ENCODE results near the gene RAB10.
"Not testable (repeated sequence)": the region's sequence is repeated elsewhere in the genome, so short reads cannot be mapped to it uniquely, and the experiment has no call there.

RAB10 gene

DNA sequence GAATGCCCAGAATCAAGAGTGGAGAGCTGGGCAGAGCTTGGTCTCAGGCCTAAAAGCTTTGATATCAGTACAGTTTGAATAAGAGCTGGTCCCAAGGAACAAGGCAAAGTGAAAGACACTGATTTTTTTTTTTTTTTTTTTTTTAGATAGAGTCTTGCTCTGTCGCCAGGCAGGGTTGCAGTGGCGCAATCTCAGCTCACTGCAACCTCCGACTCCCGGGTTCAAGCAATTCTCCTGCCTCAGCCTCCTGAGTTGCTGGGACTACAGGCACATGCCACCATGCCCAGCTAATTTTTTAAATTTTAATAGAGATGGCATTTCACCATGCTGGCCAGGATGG lies 17.2 kb upstream of the RAB10 start:
- DNase-seq, result not testable (repeated sequence)

DNA sequence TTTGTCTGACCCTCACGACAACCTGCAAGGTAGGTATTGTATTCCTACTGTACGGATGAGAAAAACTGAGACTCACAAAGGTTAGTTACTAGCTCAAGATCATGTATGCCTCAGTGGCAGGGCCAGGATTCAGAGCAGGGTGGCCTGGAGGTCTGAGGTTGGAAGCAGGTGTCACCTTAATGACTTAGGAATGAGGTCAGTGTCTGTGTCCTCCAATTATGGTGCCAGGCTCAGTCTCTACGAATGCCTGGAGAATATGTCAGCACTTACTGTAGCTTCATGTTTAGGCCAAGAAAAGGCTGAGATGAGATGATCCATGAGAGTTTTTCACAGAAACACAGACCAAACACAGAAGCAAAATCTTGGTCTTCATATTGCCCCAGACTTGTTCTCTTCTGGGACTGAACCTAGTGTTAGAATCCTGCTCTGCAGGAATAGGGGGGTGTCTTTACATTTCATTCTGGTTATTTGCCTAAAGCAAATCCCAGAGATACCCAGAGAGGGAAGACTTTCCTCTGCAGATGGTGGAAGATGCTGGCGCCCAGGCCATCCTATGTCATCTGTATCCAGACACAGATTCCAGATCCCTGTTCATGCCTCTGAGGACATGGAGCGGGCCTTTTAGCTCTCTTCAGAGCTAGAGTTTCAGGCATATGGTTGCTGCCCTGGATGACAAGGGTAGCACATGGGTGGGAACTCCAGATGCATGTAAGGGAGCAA lies 16.3 kb upstream of the RAB10 start:
- DNase-seq, result no peak

DNA sequence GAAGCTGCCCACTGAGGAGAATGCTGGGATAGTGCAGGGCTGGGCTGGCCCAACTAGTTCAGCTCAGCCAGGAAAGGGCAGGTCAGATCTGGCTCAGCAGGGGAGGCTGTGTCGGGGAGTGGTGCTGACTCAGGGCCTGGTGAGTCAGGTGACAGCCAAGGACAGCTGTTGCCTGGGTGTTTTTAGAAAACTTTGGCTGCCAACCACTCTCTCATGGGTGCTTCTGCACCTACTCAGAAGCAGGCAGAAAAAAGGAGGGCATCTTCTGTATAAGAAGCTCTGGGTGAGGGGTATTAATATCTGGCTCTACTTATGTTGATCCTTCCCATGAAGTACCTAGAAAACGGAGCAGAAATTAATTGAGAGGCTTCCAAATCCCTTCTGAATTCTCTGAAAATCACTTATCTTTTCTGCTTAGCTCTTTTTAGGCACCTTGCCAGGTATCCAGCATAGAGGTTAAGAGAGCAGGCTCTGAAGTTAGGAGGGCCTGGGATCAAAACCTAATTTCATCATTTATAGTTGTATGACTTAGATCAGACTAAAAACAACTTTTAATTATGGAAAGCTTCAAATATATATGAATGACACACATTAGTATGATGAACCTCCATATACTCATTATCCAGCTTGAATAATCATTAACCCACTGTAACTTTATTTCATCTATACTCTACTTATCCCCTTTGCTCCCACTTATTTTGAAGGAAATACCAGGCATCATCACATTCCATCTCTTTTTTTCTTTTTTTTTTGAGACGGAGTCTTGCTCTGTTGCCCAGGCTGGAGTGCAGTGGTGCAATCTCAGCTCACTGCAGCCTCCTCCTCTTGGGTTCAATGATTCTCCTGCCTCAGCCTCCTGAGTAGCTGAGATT lies 15.5 kb upstream of the RAB10 start:
- peak; percentile 30 for DNase-seq

DNA sequence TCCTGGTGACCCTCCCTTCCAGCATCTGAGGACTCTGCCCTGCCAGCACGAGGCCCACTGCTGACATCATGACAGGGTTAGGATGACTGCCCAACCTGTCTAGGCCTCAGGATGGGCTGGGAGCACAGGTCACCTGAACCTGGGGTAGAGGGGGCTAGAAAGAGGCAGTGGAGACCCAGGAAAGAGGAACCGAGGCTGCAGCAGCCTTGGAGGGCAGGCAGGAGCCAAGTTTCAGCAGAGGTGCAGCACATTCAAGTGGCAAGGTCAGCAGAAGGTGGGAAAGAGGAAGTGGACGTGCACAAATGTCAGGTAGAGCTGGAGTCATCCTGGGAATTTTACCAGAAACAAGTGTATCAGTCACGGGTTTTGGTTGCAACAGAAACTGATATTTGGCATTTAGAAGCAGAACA lies 13.6 kb upstream of the RAB10 start:
- no peak for DNase-seq

DNA sequence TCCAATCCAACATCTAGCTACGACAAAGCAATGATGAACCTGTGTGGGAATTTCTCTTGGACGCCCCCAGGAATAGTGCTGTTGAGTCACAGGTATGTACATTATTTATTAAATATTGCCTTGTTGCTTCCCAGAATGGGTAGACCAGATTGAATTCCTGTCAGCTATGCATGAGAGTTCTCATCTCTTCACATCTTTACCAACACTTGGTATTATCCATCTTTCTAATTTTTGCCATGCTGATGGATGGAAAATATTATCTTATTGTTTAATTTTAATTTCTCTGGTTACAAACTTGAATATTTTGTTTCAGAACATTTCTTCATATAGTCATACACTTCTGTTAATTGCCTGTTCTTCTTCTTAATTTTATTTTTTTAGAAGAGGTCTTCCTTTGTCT lies 9.6 kb upstream of the RAB10 start:
- no peak for DNase-seq

DNA sequence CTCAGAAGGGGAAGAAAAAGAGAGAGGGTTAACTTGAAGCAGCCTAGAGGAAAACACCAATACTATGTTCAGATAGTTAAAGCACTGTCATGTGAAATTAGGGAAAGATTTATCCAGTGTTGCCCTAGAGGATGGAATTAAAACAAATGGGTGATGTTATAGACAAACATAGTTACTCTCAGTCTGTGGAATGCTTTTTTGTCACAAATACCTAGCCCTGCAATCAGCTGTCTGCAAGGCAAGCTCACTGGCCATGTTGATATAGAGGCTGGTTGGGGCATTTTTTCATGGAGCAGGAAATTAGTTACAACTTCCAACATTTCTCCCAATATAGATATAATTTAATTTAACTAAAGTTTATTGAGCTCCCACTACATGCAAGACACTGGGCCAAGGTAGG lies 8.4 kb upstream of the RAB10 start:
- no peak for DNase-seq

DNA sequence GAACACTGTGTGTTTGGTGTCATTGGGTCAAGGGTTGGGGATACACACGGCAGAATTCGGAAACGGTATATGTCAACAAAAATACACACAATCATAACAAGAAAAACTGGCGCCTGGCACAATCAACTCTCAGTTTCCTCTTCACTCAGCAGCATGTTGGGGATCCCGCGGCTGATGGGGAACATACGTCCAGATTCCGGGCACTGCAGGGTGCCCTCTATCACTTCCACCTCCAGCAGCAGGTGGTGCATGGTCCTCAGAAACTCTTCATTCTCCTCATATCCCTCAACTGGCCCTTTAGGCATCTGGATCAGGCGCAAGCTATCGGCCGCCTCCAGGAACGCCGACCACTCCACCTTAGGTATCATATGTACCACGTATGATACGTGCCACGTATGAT lies 5.8 kb upstream of the RAB10 start:
- DNase-seq, result not testable (repeated sequence)

DNA sequence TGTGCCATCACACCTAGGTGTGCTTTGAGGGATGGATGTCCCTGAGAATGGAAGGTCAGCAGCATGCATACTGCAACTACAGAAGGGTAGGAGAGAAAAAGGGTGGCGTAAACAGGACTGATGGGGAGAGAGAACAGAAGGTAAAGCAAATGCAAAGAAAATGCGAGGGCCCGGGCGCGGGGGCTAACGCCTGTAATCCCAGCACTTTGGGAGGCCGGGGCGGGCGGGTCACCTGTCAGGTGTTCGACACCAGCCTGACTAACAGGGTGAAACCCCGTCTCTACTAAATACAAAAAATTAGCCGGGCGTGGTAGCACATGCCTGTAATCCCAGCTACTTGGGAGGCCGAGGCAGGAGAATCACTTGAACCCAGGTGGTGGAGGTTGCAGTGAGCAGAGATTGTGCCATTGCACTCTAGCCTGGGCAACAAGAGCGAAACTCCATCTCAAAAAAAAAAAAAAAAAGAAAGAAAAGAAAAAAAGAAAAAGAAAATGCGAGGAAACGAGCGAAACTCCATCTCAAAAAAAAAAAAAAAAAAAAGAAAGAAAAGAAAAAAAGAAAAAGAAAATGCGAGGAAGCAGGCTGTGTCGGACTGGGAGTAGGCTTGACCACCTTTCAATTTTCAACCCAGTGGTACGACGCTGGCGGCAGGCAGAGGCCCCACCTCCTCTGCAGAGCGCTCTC lies 1.2 kb upstream of the RAB10 start:
- DNase-seq, result not testable (repeated sequence)

DNA sequence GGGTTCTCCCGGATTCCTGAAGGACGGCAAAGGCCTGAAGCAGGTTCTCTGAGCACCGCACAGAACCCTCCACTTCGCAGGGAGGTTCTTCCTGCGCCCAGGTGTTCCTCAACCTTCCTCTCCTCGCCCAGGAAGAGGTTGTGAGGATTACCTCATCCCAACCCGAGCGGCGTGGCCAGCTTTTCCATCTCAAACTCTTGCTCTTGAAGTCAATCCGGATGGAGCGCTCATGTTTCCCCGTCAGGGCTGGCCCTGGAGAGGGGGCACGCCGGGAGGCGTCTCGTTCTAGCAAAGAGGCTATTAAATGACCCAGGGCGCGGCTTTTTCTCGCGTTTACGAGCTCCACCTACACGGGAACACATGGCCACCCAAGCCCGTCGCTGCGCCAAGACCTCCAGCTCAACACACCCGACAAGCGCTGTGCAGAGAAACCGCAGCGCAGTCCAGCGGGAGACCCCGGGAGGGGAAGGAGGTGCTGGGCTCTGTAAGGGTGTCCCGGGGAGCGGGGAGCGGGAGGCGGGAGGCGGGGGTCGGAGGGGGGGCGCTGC lies 540 bp upstream of the RAB10 start:
- DNase-seq, result no peak

DNA sequence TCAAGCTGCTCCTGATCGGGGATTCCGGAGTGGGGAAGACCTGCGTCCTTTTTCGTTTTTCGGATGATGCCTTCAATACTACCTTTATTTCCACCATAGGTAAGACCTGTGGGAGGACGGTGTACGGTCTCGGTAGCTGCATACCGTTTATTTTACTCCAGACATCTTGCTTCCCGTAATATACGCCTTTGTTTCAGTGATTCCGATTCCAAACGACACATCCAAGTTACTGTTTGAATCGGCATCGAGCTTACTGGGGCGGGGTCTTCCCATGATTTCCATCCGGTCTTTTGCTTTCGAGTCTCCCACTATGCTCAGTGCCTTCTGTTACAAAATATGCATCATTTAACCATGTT lies 731 bp downstream of the RAB10 start:
- no peak for DNase-seq

DNA sequence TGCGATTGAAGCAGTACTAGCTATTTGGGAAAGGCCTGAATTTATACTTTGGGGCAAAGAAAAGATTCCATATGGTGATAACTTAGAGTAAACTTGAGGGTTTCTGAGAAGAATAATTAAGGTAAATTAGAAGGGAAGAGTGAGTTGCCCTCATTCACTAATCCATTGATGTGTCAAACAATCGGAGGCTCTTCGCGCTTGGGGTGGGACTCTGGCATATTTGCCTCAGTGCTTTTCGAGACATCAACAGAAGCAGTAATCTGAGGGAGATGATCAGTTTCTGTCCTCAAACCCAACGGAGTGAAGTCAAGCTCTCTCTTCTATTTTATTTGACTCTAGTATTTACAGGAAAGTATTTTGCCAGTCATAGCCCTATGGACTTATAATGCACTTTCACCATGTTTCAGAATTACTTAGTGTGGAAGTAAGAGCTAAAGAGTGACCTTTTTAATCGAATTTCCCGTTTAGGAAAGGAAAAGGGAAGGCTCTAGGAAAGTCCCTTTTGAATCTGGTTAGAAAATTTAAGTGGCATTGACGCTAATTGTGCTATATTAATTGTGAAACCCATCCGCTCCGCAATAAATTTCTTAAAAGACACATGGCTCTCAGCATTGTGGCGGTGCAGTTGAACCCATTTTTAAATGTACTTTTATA lies 1.3 kb downstream of the RAB10 start:
- DNase-seq, result no peak

DNA sequence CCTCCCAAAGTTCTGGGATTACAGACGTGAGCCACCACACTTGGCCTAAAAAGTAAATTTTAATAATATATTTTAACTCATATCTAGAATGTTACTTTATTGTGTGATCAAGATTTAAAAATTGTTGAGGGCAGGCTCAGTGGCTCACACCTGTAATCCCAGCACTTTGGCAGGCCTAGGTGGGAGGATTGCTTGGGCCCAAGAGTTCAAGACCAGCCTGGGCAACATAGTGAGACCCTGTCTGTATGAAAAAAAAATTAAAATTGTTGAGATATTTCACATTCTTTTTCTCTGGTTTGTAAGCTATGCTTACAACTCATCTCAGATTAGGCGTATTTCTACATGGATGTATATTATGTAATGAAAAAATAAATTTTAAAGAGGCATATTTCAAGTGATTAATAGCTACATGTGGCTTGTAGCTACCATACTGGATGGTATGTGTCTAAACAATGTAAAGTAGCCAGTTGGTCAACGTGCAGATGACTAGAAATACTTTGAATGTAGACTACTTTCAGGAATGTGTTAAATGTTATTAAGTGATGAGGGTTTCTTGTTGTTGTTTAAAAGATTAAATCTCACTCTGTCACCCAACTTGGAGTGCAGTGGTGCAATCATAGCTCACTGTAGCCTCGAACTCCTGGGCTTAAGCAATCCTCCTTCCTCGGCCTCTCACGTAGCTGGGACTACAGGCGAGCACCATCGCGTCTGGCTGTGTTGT lies 5.9 kb downstream of the RAB10 start:
- no peak for DNase-seq

DNA sequence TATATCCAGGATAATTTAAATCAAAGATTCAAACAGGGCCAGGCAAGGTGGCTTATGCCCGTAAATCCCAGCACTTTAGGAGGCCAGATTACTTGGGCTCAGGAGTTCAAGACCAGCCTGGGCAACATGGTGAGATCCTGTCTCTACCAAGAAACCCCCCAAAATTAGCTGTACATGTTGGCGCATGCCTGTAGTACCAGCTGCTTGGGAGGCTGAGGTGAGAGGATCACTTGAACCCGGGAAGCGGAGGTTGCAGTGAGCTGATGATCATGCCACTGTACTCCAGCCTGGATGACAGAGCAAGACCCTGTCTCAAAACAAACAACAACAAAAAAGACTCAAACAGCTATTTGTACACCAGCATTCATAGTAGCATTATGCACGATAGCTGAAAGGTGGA lies 9.2 kb downstream of the RAB10 start:
- no peak for DNase-seq

DNA sequence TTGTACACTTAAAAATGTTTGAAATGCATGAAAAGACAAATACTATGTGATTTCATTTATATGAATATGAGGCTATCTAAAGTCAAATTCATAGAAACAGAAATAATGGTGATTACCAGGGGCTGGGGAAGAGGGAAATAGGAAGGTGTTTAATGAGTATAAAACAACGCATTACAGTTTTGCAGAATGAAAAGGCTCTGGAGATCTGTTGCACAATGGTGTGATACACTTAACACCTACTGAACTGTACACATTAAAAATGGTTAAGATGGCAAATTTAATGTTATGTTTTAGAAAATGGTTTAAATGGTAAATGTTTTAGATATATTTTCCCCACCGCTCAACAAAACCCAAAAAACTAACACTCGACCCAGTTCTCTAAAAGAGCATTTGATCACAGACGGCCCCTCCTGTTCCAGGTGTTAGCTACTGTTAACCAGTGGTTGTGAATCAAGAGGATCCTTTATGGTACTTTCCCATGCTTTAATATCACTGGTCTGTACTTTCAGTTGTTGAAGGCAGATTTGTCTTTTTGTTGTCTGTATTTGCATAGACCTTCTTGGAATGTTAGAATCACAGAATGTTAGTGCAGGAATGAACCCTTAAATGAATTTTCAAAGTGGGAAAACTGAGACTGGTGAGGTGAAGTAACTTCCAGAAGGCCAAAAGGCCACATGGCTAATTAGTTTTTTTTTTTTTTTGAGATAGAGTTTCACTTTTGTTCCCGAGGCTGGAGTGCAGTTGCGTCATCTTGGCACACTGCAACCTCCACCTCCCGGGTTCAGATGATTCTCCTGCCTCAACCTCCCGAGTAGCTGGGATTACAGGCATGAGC lies 10.2 kb downstream of the RAB10 start:
- peak; percentile 6 for DNase-seq

DNA sequence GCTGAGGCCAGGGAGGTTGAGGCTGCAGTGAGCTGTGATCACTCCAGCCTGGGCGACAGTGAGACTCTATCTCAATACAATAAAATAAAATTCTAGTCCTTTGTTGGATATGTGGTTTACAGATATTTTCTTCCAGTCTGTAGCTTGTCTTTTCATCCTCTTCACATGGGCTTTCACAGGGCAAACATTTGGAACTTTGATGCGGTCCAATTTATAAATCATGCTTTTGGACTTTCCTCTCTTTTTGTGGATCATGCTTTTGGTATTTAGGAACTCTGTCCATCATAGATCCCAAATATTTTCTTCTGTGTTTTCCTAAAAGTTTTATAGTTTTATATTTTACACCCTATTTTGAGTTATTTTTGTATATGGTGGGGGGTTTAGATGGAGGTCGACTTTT lies 14.9 kb downstream of the RAB10 start:
- no peak for DNase-seq

DNA sequence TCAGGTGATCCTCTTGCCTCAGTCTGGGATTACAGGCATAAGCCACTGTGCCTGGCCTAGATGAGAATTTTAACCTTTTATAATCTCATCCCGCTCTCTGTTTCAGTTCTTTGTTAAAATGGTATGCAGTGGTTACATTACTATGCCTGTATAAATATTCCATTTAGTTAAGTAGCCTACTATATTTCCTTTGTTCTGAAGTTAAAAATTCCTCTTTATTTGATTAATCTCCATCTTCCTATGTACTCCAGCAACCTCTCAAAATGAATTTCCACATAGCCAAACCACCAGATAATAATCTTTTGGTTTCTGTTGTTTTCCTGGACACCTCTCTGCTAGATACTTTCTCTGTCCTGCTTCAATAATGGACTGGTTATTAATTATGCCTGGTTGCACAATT lies 15.8 kb downstream of the RAB10 start:
- DNase-seq, result no peak

DNA sequence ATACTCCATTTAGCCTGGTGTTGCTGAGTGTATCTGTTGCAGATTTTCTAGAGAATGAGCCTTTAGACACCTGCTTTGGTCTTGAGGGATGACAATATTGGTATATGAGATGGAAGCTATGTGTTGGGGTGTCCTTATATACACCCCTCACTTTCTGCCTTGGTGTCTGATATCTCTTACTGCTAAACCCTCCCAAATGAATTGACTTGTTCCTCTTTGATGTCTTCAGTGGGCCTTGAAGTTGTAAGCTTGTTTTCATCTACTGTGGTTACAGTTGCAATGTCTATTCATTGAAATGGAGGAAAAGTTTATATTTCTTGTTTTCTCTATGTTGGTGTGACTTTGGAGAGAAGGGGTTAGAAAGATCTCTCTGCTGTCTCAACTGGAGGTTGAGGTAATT lies 18.9 kb downstream of the RAB10 start:
- DNase-seq, result no peak

DNA sequence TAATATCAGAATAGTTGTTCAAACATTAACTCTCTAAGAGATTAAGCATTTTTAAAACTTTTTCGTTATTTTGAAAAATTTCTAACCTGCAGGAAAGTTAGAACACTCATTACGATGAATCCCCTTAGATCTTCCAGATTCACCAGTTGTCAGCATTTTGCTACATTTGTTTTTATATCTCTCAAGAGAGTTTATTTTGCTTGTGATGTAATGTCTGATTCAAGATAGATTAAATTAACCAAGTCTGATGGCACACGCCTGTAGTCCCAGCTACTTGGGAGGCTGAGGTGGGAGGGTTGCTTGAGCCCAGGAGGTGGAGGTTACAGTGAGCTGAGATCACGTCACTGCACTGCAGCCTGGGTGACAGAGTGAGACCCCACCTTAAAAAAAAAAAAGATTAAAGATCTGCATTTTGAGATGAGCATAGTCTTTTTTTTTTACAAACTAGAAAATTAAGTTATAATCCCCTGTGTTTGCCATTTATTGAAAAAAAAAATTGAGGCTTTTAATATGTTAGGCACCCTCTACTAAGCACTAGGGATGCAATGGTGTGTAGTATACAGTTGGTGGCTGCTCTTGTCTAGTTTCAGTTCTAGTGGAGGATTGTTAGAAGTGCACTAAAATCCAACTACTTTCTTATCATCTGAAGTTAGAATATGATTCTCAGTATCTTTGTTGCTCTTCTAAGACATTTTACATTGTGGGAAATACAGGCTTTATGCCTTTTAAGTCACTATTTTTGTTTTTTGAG lies 20.9 kb downstream of the RAB10 start:
- DNase-seq, result no peak

DNA sequence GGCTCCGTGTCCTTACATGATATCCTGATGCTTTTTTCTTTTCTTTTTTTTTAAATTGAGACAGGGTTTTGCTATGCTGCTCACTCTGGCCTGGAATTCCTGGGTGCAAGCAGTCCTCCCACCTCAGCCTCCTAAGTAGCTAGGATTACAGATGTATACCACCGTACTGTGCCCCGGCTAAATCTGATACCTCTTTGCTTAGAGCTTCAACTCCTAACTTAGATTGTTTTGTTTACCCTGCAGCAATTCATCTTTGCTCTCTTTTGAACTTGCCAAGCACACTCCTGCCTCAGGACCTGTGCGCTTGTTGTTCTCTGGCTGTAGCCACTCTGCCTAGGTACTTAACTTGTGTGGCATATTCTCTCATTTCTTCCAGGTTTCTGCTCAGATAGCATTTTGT lies 24.5 kb downstream of the RAB10 start:
- no peak for DNase-seq

DNA sequence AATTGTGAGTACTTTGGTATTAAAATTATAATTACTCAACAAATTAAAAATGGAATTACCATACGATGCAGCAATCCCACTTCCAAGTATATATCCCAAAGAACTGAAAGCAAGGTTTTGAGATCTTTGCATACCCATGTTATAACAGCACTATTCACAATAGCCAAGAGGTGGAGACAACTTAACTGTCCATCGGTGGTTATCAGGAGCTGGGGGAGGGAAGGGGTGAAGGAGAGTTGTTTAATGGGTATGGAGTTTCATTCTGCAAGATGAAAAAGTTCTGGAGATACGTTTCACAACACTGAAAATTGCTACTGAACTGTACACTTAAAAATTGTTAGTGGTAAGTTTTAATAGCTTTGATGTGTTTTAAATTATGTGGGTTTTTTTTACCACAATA lies 25.7 kb downstream of the RAB10 start:
- no peak for DNase-seq

DNA sequence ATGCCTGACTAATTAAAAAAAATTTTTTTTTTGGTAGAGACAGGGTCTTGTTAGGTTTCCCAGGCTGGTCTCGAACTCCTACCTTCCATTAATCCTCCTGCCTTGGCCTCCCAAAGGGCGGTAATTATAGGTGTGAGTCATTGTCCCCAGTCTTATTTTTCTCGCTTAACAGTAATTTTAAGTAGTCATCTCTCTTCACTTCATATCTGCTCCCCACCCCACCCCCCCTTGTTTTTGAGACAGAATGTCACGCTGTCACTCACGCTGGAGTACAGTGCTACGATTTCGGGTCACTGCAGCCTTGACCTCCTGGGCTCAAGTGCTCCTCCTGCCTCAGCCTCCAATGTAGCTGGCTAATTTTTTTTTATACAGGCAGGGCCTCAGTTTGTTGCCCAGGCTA lies 27.7 kb downstream of the RAB10 start:
- no peak for DNase-seq

Data from activated naive CD4-positive, alpha-beta T cell treated with Interleukin-2 at 50 U/mL for 16 hours (primary cell).